ENCODE measurements around the gene CHAT. TPM values are rescaled to one million over a fixed set of nuclear protein-coding genes. Genes with fewer than 3 reads are reported as not detected.

The CHAT gene
- total RNA-seq, 2 donors from 2014 or later, result not detected

DNA sequence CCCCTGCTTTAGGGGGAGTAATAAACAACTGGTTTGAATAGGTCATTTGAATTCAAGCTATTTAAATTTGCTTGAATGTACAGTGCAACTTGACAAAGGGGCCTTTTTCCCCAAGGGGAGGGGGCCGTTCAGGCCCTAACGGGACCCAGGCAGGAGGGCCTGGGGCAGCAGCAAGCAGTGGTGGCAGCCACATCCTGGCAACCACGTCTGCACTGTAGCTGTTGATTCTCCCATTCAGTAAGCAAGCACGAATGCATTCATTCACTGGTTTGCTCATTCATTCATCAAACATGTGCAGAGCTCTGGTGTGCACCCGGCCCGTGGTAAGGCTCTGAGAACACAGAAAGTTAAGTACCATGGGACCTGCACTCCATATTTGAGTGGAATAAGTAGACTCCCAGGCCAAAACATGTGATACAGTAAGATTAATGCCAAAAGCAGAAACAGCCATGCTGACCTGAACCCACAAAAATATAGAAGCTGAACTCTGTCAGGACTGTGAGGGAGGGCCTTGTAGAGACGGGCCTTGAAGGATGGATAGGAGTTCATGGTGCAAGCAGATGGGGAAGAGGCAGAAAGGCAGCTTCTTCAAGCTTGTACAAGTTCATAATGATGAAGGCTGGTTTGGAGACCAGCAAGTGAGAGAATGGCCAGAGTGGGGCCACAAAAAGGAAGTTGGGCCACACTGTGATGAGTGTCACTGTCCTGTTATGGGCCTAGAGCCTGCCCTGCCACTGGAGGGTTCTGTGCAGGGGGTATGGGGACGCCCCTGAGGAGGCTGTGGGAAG is 36.3 kb downstream of the CHAT start:
- no peaks in the 10 kb centered on the region for H3K9me3 ChIP-seq
- H3K36me3 ChIP-seq, result no peaks in the 10 kb centered on the region
- DNase-seq (ENCODE audit: low spot score), result no peak
- ATAC-seq (ENCODE audit: insufficient number of reproducible peaks, low FRiP score, low read depth), result no peak
- H3K4me3 ChIP-seq, result no peak overlapping the region
- H3K4me1 ChIP-seq (ENCODE audit: control insufficient read depth in 1 of 2, low read depth in 2 of 2), result no peaks in the 10 kb centered on the region
- peaks cover under 1% of the 10 kb centered on the region for H3K27me3 ChIP-seq (replicated peaks; ENCODE audit: insufficient read depth)
- TF ChIP-seq CTCF (IDR thresholded peaks at IDR 0.05), result no peak
- H3K27ac ChIP-seq, result no peak overlapping the region

DNA sequence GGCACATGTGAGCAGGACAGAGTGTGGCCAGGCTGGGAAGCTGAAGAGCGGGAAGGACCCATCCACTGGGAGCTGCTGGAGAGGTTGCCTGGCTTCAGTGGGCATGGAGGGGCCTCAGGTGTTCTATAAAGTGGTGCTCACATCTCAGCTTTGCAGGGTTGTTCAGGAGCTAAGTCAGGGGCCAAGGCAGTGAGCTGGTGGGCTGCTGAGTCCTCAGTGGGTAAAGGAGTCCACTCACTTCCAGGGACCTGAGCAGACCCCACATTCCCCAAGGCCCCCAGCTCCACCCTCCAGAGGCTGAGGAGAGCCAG is 36.8 kb downstream of the CHAT start:
- H3K27ac ChIP-seq, result no peak overlapping the region
- no peak overlapping the region for H3K4me3 ChIP-seq
- ATAC-seq (ENCODE audit: insufficient number of reproducible peaks, low FRiP score, low read depth) (no peak), DNase-seq (ENCODE audit: low spot score) (no peak)
- no peak for TF ChIP-seq CTCF (IDR thresholded peaks at IDR 0.05)
- H3K4me1 ChIP-seq (ENCODE audit: control insufficient read depth in 1 of 2, low read depth in 2 of 2), result no peaks in the 10 kb centered on the region
- no peaks in the 10 kb centered on the region for H3K36me3 ChIP-seq
- no peaks in the 10 kb centered on the region for H3K27me3 ChIP-seq (replicated peaks; ENCODE audit: insufficient read depth)
- H3K9me3 ChIP-seq, result no peaks in the 10 kb centered on the region

GRCh38 chr10:49651039-49651835 is 37.4 kb downstream of the CHAT start:
- no peaks in the 10 kb centered on the region for H3K4me1 ChIP-seq (ENCODE audit: control insufficient read depth in 1 of 2, low read depth in 2 of 2)
- DNase-seq (ENCODE audit: low spot score) (no peak), ATAC-seq (ENCODE audit: insufficient number of reproducible peaks, low FRiP score, low read depth) (no peak)

GRCh38 chr10:49651917-49652316 is 38.1 kb downstream of the CHAT start:
- no peak for TF ChIP-seq CTCF (IDR thresholded peaks at IDR 0.05)
- no peaks in the 10 kb centered on the region for H3K9me3 ChIP-seq
- no peak overlapping the region for H3K4me3 ChIP-seq
- no peak overlapping the region for H3K27ac ChIP-seq
- H3K36me3 ChIP-seq, result no peaks in the 10 kb centered on the region
- no peak for DNase-seq (ENCODE audit: low spot score)
- H3K27me3 ChIP-seq (replicated peaks; ENCODE audit: insufficient read depth), result no peaks in the 10 kb centered on the region
- H3K4me1 ChIP-seq (ENCODE audit: control insufficient read depth in 1 of 2, low read depth in 2 of 2), result no peaks in the 10 kb centered on the region
- ATAC-seq (ENCODE audit: insufficient number of reproducible peaks, low FRiP score, low read depth), result no peak

More at GRCh38 chr10:49651039-49651835, 37.4 kb downstream of the CHAT start:
- H3K9me3 ChIP-seq, result no peaks in the 10 kb centered on the region
- no peaks in the 10 kb centered on the region for H3K36me3 ChIP-seq
- H3K4me3 ChIP-seq, result no peak overlapping the region
- TF ChIP-seq CTCF (IDR thresholded peaks at IDR 0.05), result no peak
- no peak overlapping the region for H3K27ac ChIP-seq
- no peaks in the 10 kb centered on the region for H3K27me3 ChIP-seq (replicated peaks; ENCODE audit: insufficient read depth)

GRCh38 chr10:49652421-49653272 is 38.8 kb downstream of the CHAT start:
- Histone ChIP-seq H3K4me1 (ENCODE audit: control insufficient read depth in 1 of 2, low read depth in 2 of 2) (no peaks in the 10 kb centered on the region), H3K9me3 (no peaks in the 10 kb centered on the region), H3K4me3 (no peak overlapping the region), H3K27ac (no peak overlapping the region), H3K27me3 (replicated peaks; ENCODE audit: insufficient read depth) (no peaks in the 10 kb centered on the region), H3K36me3 (no peaks in the 10 kb centered on the region)
- DNase-seq (ENCODE audit: low spot score) (no peak), ATAC-seq (ENCODE audit: insufficient number of reproducible peaks, low FRiP score, low read depth) (no peak)
- no peak for TF ChIP-seq CTCF (IDR thresholded peaks at IDR 0.05)

All from thoracic aorta (tissue), 2 donors.